ENCODE results near the gene H1-8.

Gene H1-8

GRCh38 chr3:129531699-129532098 is 11.3 kb upstream of the H1-8 start:
- H3K23ac ChIP-seq (ENCODE audit: low read length): no peak overlapping the region
- no peak overlapping the region for H3K27ac ChIP-seq (ENCODE audit: low read depth, low read length)
- H2BK15ac ChIP-seq (replicated peaks; ENCODE audit: low read depth): no peak overlapping the region
- no peak overlapping the region for H3K4me2 ChIP-seq (ENCODE audit: low read length)
- H2BK120ac ChIP-seq (ENCODE audit: low read depth, low read length): no peak overlapping the region
- H3K27me3 ChIP-seq (ENCODE audit: insufficient read depth, low read length, poor library complexity): no peaks in the 10 kb centered on the region
- no peak overlapping the region for H3K18ac ChIP-seq (ENCODE audit: low read length)
- peak overlapping the region; percentile 29 for H3K56ac ChIP-seq (ENCODE audit: low read length)
- no peak for DNase-seq
- H3K4me3 ChIP-seq (ENCODE audit: low read length): no peak overlapping the region
- peaks cover 18% of the 10 kb centered on the region for H3K4me1 ChIP-seq (ENCODE audit: control insufficient read depth, low read depth, low read length)
- no peaks in the 10 kb centered on the region for H3K79me2 ChIP-seq (ENCODE audit: control insufficient read depth, insufficient read depth, low read length)
- H3K9ac ChIP-seq (ENCODE audit: low read length): no peak overlapping the region
- peak overlapping the region; percentile 32 for H2AK5ac ChIP-seq (ENCODE audit: low read length)
- H3K79me1 ChIP-seq (ENCODE audit: low read length): no peaks in the 10 kb centered on the region
- no CpG with 5 or more reads among the region's 11 CpGs for WGBS (ENCODE audit: extremely low coverage, insufficient coverage, low lambda C conversion rate)
- H4K8ac ChIP-seq (ENCODE audit: low read depth, low read length): no peak overlapping the region
- no peak overlapping the region for H3K4ac ChIP-seq (ENCODE audit: low read depth, low read length)
- H3K36me3 ChIP-seq (ENCODE audit: control insufficient read depth, insufficient read depth, low read length): no peaks in the 10 kb centered on the region
- H4K5ac ChIP-seq (ENCODE audit: low read length): no peak overlapping the region
- H2BK5ac ChIP-seq (ENCODE audit: low read length): no peak overlapping the region

GRCh38 chr3:129532261-129532660 is 10.7 kb upstream of the H1-8 start:
- H2BK15ac ChIP-seq (replicated peaks; ENCODE audit: low read depth): no peak overlapping the region
- peaks cover 18% of the 10 kb centered on the region for H3K4me1 ChIP-seq (ENCODE audit: control insufficient read depth, low read depth, low read length)
- H3K36me3 ChIP-seq (ENCODE audit: control insufficient read depth, insufficient read depth, low read length): no peaks in the 10 kb centered on the region
- no peak overlapping the region for H4K5ac ChIP-seq (ENCODE audit: low read length)
- H3K79me1 ChIP-seq (ENCODE audit: low read length): no peaks in the 10 kb centered on the region
- WGBS (ENCODE audit: extremely low coverage, insufficient coverage, low lambda C conversion rate): no CpG with 5 or more reads among the region's 20 CpGs
- H2AK5ac ChIP-seq (ENCODE audit: low read length): no peak overlapping the region
- no peak overlapping the region for H4K8ac ChIP-seq (ENCODE audit: low read depth, low read length)
- no peak overlapping the region for H3K4me3 ChIP-seq (ENCODE audit: low read length)
- no peak overlapping the region for H2BK120ac ChIP-seq (ENCODE audit: low read depth, low read length)
- H3K79me2 ChIP-seq (ENCODE audit: control insufficient read depth, insufficient read depth, low read length): no peaks in the 10 kb centered on the region
- no peak for DNase-seq
- H3K23ac ChIP-seq (ENCODE audit: low read length): no peak overlapping the region
- no peaks in the 10 kb centered on the region for H3K27me3 ChIP-seq (ENCODE audit: insufficient read depth, low read length, poor library complexity)
- H3K4me2 ChIP-seq (ENCODE audit: low read length): no peak overlapping the region
- H3K56ac ChIP-seq (ENCODE audit: low read length): no peak overlapping the region
- H2BK5ac ChIP-seq (ENCODE audit: low read length): no peak overlapping the region
- H3K18ac ChIP-seq (ENCODE audit: low read length): no peak overlapping the region
- no peak overlapping the region for H3K27ac ChIP-seq (ENCODE audit: low read depth, low read length)
- no peak overlapping the region for H3K9ac ChIP-seq (ENCODE audit: low read length)
- H3K4ac ChIP-seq (ENCODE audit: low read depth, low read length): no peak overlapping the region

GRCh38 chr3:129533406-129533805 is 9.6 kb upstream of the H1-8 start:
- H3K23ac ChIP-seq (ENCODE audit: low read length): no peak overlapping the region
- no peak overlapping the region for H3K9ac ChIP-seq (ENCODE audit: low read length)
- no peak overlapping the region for H3K27ac ChIP-seq (ENCODE audit: low read depth, low read length)
- H2AK5ac ChIP-seq (ENCODE audit: low read length): no peak overlapping the region
- peak overlapping the region; percentile 76 for H3K4ac ChIP-seq (ENCODE audit: low read depth, low read length)
- no peak overlapping the region for H4K8ac ChIP-seq (ENCODE audit: low read depth, low read length)
- no peak for DNase-seq
- no peak overlapping the region for H4K5ac ChIP-seq (ENCODE audit: low read length)
- H3K79me2 ChIP-seq (ENCODE audit: control insufficient read depth, insufficient read depth, low read length): no peaks in the 10 kb centered on the region
- no peak overlapping the region for H3K18ac ChIP-seq (ENCODE audit: low read length)
- no peak overlapping the region for H2BK120ac ChIP-seq (ENCODE audit: low read depth, low read length)
- H2BK5ac ChIP-seq (ENCODE audit: low read length): peak overlapping the region; percentile 65
- no peaks in the 10 kb centered on the region for H3K36me3 ChIP-seq (ENCODE audit: control insufficient read depth, insufficient read depth, low read length)
- H2BK15ac ChIP-seq (replicated peaks; ENCODE audit: low read depth): no peak overlapping the region
- no peak overlapping the region for H3K56ac ChIP-seq (ENCODE audit: low read length)
- peaks cover 18% of the 10 kb centered on the region for H3K4me1 ChIP-seq (ENCODE audit: control insufficient read depth, low read depth, low read length)
- no peaks in the 10 kb centered on the region for H3K79me1 ChIP-seq (ENCODE audit: low read length)
- no CpG with 5 or more reads among the region's 16 CpGs for WGBS (ENCODE audit: extremely low coverage, insufficient coverage, low lambda C conversion rate)
- no peak overlapping the region for H3K4me2 ChIP-seq (ENCODE audit: low read length)
- H3K27me3 ChIP-seq (ENCODE audit: insufficient read depth, low read length, poor library complexity): no peaks in the 10 kb centered on the region
- H3K4me3 ChIP-seq (ENCODE audit: low read length): no peak overlapping the region

GRCh38 chr3:129534428-129535027 is 8.4 kb upstream of the H1-8 start:
- H3K27me3 ChIP-seq (ENCODE audit: insufficient read depth, low read length, poor library complexity): no peaks in the 10 kb centered on the region
- H3K79me1 ChIP-seq (ENCODE audit: low read length): no peaks in the 10 kb centered on the region
- H3K18ac ChIP-seq (ENCODE audit: low read length): no peak overlapping the region
- H3K27ac ChIP-seq (ENCODE audit: low read depth, low read length): peak overlapping the region; percentile 42
- WGBS (ENCODE audit: extremely low coverage, insufficient coverage, low lambda C conversion rate): no CpG with 5 or more reads among the region's 4 CpGs
- peak overlapping the region; percentile 96 for H2AK5ac ChIP-seq (ENCODE audit: low read length)
- no peak overlapping the region for H3K4me3 ChIP-seq (ENCODE audit: low read length)
- peak overlapping the region; percentile 8 for H3K9ac ChIP-seq (ENCODE audit: low read length)
- peak overlapping the region; percentile 77 for H2BK5ac ChIP-seq (ENCODE audit: low read length)
- H3K4me1 ChIP-seq (ENCODE audit: control insufficient read depth, low read depth, low read length): peaks cover 18% of the 10 kb centered on the region
- H4K8ac ChIP-seq (ENCODE audit: low read depth, low read length): no peak overlapping the region
- no peak overlapping the region for H2BK15ac ChIP-seq (replicated peaks; ENCODE audit: low read depth)
- peak overlapping the region; percentile 71 for H3K56ac ChIP-seq (ENCODE audit: low read length)
- H3K79me2 ChIP-seq (ENCODE audit: control insufficient read depth, insufficient read depth, low read length): no peaks in the 10 kb centered on the region
- no peak overlapping the region for H3K4me2 ChIP-seq (ENCODE audit: low read length)
- H4K5ac ChIP-seq (ENCODE audit: low read length): no peak overlapping the region
- no peak overlapping the region for H3K23ac ChIP-seq (ENCODE audit: low read length)
- peak; percentile 96 for DNase-seq
- no peak overlapping the region for H3K4ac ChIP-seq (ENCODE audit: low read depth, low read length)
- no peak overlapping the region for H2BK120ac ChIP-seq (ENCODE audit: low read depth, low read length)
- no peaks in the 10 kb centered on the region for H3K36me3 ChIP-seq (ENCODE audit: control insufficient read depth, insufficient read depth, low read length)

- Histone ChIP-seq H3K4me2 (ENCODE audit: low read length) (no peak overlapping the region), H4K5ac (ENCODE audit: low read length) (no peak overlapping the region), H2BK15ac (replicated peaks; ENCODE audit: low read depth) (no peak overlapping the region), H3K4me3 (ENCODE audit: low read length) (no peak overlapping the region), H4K8ac (ENCODE audit: low read depth, low read length) (no peak overlapping the region), H3K36me3 (ENCODE audit: control insufficient read depth, insufficient read depth, low read length) (no peaks in the 10 kb centered on the region), H3K18ac (ENCODE audit: low read length) (no peak overlapping the region), H2AK5ac (ENCODE audit: low read length) (peak overlapping the region; percentile 96), H3K23ac (ENCODE audit: low read length) (no peak overlapping the region), H3K4me1 (ENCODE audit: control insufficient read depth, low read depth, low read length) (peaks cover 15% of the 10 kb centered on the region), H3K27ac (ENCODE audit: low read depth, low read length) (peak overlapping the region; percentile 42), H2BK120ac (ENCODE audit: low read depth, low read length) (no peak overlapping the region), H2BK5ac (ENCODE audit: low read length) (peak overlapping the region; percentile 77), H3K4ac (ENCODE audit: low read depth, low read length) (no peak overlapping the region), H3K79me1 (ENCODE audit: low read length) (no peaks in the 10 kb centered on the region), H3K27me3 (ENCODE audit: insufficient read depth, low read length, poor library complexity) (no peaks in the 10 kb centered on the region), H3K79me2 (ENCODE audit: control insufficient read depth, insufficient read depth, low read length) (no peaks in the 10 kb centered on the region), H3K56ac (ENCODE audit: low read length) (peak overlapping the region; percentile 71), H3K9ac (ENCODE audit: low read length) (peak overlapping the region; percentile 8)
- no peak for DNase-seq
- no CpG with 5 or more reads among the region's 1 CpG for WGBS (ENCODE audit: extremely low coverage, insufficient coverage, low lambda C conversion rate)
These were observed 7.9 kb upstream of the H1-8 start for GRCh38 chr3:129535075-129535474.

GRCh38 chr3:129536374-129536667 is 6.7 kb upstream of the H1-8 start:
- no peak overlapping the region for H2BK15ac ChIP-seq (replicated peaks; ENCODE audit: low read depth)
- H3K27ac ChIP-seq (ENCODE audit: low read depth, low read length): no peak overlapping the region
- H2AK5ac ChIP-seq (ENCODE audit: low read length): no peak overlapping the region
- H3K79me1 ChIP-seq (ENCODE audit: low read length): no peaks in the 10 kb centered on the region
- H3K4me3 ChIP-seq (ENCODE audit: low read length): no peak overlapping the region
- H2BK5ac ChIP-seq (ENCODE audit: low read length): no peak overlapping the region
- DNase-seq: no peak
- H3K56ac ChIP-seq (ENCODE audit: low read length): no peak overlapping the region
- no peak overlapping the region for H3K4me2 ChIP-seq (ENCODE audit: low read length)
- H3K9ac ChIP-seq (ENCODE audit: low read length): no peak overlapping the region
- no CpG with 5 or more reads among the region's 2 CpGs for WGBS (ENCODE audit: extremely low coverage, insufficient coverage, low lambda C conversion rate)
- no peak overlapping the region for H3K23ac ChIP-seq (ENCODE audit: low read length)
- H3K27me3 ChIP-seq (ENCODE audit: insufficient read depth, low read length, poor library complexity): no peaks in the 10 kb centered on the region
- H3K36me3 ChIP-seq (ENCODE audit: control insufficient read depth, insufficient read depth, low read length): no peaks in the 10 kb centered on the region
- H3K79me2 ChIP-seq (ENCODE audit: control insufficient read depth, insufficient read depth, low read length): no peaks in the 10 kb centered on the region
- no peak overlapping the region for H2BK120ac ChIP-seq (ENCODE audit: low read depth, low read length)
- H4K5ac ChIP-seq (ENCODE audit: low read length): no peak overlapping the region
- no peak overlapping the region for H3K4ac ChIP-seq (ENCODE audit: low read depth, low read length)
- peaks cover 10% of the 10 kb centered on the region for H3K4me1 ChIP-seq (ENCODE audit: control insufficient read depth, low read depth, low read length)
- no peak overlapping the region for H3K18ac ChIP-seq (ENCODE audit: low read length)
- no peak overlapping the region for H4K8ac ChIP-seq (ENCODE audit: low read depth, low read length)
